Measurements from ENCODE around the gene HDLBP.

Gene HDLBP

GRCh38 chr2:241189093-241189855 is 126.2 kb downstream of the HDLBP start:
- FAIRE-seq, result no peak

- FAIRE-seq, result no peak
These were observed 126.9 kb downstream of the HDLBP start, which contains the start of gene ANO7 for GRCh38 chr2:241188361-241189092. TSS of gene ANO7 (plus strand) at chr2:241188677. CDS start at chr2:241190064, 1,387 bp downstream.

- FAIRE-seq, result no peak
These were observed 127.6 kb downstream of the HDLBP start for GRCh38 chr2:241187918-241188234.

GRCh38 chr2:241187101-241187917 is 128.2 kb downstream of the HDLBP start:
- no peak for FAIRE-seq

- FAIRE-seq, result no peak
These were observed 129.5 kb downstream of the HDLBP start for GRCh38 chr2:241185961-241186360.

GRCh38 chr2:241184901-241185300 is 130.6 kb downstream of the HDLBP start:
- no peak for FAIRE-seq

GRCh38 chr2:241183221-241183620 is 132.3 kb downstream of the HDLBP start:
- FAIRE-seq, result no peak

GRCh38 chr2:241182531-241183133 is 132.8 kb downstream of the HDLBP start:
- FAIRE-seq, result no peak

- FAIRE-seq, result no peak
These were observed 133.3 kb downstream of the HDLBP start for GRCh38 chr2:241182126-241182525.

- no peak for FAIRE-seq
These were observed 135.0 kb downstream of the HDLBP start for GRCh38 chr2:241180495-241180894.

- FAIRE-seq, result no peak
These were observed 135.6 kb downstream of the HDLBP start for GRCh38 chr2:241179899-241180298.

- FAIRE-seq, result no peak
These were observed 136.5 kb downstream of the HDLBP start for GRCh38 chr2:241178961-241179360.

- no peak for FAIRE-seq
These were observed 137.7 kb downstream of the HDLBP start for GRCh38 chr2:241177526-241178334.
